Nucleus accumbens (tissue), 56 donors: ENCODE results near the gene LEFTY2.
"Not testable (repeated sequence)": the region's sequence is repeated elsewhere in the genome, so short reads cannot be mapped to it uniquely, and the experiment has no call there.

Source experiments
- DNase-seq, 56 donors: peaks; one replicate each; lab custom pipeline; 2025; lab: John Stamatoyannopoulos, UW

LEFTY2 gene

DNA sequence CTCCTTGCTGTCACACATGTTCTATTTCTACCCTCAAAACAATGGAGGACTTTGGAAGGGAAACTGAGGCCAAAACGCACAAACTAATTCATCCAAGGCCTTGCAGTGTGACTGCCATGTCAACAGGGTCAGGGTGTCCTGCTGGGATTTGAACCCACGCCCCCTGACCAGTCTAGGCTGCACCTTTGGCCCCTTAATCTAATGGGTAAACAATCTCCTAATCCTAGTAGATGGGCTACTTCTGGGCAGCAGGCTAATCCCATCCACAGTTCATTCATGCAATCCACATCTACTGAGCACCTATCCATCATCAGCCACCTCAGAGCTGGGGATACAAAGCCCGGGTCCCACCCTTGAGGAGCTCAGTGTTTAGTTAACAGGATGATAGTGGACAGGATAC lies 17.0 kb upstream of the LEFTY2 start:
- DNase-seq, result no peak

DNA sequence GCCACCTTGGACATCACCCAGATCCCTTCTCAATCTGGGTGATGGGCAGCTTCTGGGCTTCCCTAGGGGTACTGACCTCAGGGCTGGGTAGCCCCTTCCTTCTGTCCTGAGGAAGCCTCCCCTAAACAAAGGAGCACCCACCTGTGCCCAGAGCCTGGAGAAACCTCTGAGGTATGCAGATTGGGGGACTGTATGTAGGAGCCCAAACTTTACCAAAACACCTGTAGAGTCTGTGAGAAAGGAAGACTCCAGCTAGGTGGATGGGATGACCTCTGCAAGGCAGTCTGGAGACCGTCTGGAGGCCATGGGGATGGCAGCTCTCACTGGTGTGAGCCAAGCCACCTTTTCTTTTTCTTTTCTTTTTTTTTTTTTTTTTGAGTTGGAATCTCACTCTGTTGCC lies 13.7 kb upstream of the LEFTY2 start:
- no peak for DNase-seq

DNA sequence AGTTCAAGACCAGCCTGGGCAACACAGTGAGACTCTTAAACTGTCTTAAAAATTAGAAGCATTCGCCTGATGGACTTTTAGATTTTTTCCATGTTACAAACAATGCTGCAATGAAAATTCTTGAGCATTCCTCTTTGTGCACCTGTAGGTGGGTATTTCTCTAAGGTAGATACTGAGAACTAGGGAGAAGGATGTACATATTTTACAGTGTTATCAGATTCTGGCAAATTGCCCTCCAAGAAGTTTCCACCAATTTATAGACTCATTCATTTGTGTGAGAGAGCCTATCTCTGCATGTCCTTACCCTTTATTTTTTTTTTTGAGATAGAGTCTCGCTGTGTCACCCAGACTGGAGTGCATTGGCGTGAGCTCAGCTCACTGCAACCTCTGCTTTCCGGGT lies 12.3 kb upstream of the LEFTY2 start:
- no peak for DNase-seq

DNA sequence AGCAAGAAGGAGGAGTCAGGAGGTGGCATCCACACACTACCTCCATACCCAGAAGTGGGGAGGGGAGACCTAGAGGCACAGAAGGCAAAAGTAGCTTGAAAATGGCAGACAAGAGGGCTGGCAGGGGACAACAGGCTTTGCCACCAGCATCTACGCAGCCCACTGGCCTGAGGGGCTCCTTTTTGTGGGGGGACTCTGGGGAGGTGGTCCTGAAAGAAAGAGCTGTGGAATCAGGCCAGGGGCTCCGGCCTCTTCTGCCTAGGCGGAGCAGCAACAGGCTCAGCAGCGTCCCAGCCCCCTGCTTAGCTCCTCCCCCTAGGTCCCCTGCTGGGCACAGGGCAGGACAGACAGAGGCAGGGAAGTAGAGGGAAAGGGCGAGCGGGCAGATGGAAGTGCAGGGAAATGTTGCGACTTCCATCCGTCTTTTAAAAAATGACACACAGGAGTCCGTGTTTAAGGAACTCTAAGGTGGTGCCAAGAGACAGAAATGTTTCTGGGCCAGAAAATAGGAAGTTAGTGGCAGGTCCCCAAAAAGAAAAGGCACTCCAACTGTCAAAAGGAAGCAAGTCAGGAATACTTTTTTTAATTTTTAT lies 10.0 kb upstream of the LEFTY2 start:
- DNase-seq, result no peak

DNA sequence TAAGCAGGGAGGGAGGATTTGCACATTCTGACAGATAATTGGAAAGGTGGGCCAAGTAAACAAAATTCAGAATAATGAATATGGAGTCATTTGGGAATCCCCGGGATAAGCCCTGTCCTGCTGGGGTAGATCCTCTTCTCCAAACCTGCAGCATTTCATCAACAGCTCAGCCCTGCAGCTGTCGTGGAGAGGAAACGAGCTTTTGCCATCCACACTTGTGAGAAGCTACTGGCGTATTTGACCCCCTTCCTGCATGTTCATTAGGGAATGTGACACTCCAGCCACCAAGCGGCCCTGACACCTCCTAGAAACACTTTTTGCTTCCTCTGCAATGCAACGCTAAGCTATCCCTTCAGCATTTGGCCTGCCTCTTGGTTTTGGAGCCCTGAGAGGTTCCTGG lies 8.0 kb upstream of the LEFTY2 start:
- no peak for DNase-seq

DNA sequence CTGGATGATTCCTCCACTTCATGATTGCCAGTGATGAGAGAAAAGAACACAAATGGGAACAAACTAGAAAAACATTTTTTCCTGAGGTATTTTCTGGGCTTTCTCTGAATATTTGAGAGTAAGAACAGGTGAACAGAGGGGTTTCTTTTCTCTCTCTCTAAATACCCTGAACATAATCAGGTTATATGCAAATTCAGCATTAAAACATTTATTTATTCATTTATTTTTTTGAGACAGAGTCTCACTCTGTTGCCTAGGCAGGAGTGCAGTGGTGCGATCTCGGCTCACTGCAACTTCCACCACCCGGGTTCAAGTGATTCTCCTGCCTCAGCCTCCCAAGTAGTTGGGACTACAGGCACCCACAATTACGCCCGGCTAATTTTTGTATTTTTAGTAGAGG lies 5.8 kb upstream of the LEFTY2 start:
- no peak for DNase-seq

DNA sequence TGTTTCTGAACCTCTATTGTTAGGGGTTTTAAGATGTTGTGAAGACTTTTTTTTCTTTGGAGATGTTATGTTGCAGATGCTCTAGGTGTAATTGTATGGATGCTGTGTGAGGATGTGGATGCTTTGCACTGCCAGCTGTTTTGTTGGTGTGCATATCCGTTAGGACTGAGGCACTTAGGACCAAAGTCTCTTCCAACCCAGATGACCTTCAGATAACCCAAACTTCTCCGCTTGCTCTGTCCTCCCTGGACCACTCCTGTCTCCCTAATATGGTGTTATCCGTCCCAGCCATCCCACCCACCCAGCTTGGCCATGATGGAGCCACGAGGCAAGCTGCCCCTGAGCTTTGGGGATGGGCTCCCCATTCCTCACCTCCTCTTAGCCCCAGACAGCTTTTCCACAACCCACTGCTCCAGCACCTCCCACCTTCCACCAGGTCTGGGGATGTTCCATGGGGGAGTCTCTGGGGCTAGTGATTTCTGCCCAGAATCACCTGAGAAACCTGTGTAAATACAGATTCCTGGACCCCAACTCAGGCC lies 5.1 kb upstream of the LEFTY2 start:
- no peak for DNase-seq

DNA sequence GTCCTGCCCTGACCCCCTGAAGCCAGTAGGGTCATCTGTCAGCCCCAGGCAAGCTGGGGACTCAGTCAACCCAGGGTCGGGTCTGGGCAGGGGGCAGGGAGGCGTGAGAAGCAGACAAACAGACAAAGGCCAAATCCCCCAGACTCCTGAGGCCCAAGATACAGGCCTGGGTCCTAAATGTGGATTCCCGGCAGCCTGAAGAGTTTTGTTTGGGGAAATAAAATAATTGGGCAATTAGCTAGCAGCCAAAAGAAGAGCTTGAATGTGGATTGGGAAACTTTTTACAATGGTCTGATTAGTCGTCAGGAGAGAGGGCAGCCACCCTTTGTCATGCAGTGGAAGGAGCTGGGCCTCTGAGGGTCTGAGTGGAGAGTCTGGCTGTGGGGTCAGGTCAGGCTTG lies 4.5 kb upstream of the LEFTY2 start:
- DNase-seq, result no peak

DNA sequence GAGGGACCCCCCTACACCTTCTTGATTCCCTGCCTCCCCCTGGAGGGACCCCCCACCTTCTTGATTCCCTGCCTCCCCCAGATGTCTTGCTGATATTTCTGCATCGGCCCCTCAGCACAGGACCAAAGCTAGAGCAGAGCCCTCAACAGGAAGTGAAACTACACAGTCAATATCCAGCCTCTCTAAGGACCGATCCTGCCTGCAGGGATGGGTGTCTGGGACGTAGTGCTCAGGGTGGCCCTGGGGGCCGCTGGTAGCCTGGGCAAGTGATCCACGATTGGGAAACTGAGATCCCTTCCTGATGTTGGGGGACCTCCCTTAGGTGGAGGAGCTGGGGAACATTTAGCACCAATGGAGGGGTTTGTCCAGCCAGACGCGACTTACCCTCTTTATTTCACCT lies 3.9 kb upstream of the LEFTY2 start:
- no peak for DNase-seq

DNA sequence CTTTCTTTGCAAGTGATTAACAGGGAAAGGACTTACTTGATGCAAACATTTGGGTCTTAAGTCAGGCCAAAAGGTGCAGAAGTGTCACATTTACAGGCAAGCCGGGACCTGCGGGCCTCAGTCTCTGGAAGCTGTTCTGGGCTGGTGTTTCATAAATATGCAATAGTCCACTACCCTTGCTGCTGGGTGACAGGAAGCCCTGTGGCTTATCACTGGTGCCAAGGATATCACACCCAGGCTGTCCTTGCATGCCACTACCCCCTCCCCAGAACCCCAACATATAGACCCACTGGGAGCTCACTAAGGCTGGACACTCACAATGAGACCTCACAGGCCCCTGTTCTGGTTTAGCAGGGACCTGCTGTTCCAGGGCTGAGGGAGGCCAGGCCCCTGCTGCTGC lies 3.4 kb upstream of the LEFTY2 start:
- DNase-seq, result no peak

DNA sequence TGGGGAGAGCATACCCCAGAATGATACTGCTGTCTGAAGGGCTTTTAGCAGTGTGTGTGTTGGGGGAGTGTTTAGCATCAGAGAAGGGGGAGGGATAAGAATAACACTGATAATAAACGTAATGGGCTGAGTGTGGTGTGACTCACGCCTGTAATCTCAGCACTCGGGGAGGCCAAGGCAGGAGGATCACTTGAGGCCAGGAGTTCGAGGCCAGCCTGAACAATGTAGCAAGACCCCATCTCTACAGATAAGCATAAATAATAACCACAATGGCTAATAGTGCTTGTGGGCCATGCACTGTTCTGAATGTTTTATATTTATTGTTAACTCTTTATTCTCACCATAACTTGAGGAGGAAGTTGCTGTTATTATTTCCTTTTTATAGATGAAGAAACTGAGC lies 2.6 kb upstream of the LEFTY2 start:
- no peak for DNase-seq

DNA sequence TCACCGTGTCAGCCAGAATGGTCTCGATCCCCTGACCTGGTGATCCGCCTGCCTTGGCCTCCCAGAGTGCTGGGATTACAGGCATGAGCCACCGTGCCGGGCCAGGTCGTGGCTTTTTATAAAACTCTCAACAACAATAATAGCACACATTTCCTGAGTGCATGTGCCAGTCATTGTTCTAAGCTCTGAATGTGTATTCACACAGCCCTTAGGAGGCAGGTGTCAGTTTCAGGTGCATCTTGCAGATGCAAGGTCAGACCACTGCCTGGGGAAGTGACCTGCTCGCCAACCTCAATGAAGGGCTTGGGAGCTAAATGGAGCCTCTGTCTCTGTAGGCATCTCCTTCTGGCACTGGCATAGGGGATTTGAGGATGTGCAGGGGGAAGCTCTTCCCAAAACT lies 1.6 kb upstream of the LEFTY2 start:
- no peak for DNase-seq

DNA sequence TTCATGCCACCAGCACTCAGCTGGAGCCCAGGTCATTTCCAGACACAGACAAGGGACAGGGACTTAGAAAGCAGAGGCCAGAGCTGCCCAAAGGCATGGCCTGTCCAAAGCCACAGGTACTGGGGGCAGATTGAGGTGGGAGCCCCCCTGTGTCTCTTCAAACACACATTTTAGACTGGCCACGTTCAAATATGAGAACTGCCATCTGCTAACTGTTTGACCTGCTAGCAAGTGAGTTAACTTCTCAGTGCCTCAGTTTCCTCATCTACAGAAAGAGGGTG lies 862 bp upstream of the LEFTY2 start:
- DNase-seq, result no peak

DNA sequence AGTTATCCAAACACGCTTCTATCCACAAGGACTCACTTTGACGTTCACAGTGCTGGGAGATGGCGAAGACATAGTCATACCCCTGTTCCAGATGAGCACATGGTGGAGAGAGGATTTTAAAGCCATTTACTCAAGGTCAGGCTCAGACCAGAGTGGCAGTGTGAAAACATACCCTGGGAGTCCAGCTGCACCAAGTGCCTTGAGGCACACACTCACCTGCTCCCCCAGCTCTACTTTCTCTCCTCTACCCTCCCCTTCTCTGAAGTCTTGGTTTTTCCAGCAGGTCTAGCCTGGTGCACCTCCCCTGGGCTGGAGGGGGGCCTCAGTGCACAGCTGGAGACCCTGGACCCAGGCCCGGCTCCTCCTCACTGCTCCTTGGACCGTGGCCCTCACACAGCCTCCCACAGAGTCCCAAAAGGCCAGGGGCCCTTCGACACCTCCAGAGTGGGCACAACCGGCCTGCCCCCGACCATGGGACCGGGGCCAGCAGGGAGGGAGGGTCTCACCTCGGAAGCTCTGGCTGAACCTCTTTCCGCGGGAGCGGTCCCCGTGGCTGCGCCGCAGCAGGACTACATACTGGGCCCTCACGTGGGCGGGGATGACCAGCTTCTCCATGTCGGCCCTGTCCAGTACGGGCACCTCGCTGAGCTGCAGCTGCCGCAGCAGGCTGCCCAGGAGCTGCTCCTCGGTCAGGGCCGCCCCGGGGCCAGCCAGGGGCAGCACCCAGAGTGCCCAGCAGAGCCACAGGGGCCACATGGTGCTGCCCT lies 452 bp downstream of the LEFTY2 start:
- DNase-seq, result no peak

DNA sequence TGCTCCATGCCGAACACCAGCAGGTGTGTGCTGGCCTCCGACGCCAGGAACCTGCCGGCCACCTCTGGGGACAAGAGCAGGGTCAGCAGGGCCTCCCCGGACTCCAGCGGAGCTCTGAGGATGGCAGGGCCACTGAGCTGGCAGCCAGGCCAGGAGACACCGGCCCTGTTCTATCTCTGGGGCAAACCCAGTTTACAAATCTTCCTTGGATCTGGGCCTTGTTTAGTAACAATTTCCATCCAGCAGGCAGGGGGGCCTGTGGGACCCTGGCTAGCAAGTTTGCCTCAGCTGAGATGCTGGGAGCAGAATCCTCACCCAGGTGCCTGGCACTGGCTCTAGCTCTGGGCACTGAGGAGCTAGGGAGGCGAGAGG lies 1.1 kb downstream of the LEFTY2 start:
- DNase-seq, result not testable (repeated sequence)

DNA sequence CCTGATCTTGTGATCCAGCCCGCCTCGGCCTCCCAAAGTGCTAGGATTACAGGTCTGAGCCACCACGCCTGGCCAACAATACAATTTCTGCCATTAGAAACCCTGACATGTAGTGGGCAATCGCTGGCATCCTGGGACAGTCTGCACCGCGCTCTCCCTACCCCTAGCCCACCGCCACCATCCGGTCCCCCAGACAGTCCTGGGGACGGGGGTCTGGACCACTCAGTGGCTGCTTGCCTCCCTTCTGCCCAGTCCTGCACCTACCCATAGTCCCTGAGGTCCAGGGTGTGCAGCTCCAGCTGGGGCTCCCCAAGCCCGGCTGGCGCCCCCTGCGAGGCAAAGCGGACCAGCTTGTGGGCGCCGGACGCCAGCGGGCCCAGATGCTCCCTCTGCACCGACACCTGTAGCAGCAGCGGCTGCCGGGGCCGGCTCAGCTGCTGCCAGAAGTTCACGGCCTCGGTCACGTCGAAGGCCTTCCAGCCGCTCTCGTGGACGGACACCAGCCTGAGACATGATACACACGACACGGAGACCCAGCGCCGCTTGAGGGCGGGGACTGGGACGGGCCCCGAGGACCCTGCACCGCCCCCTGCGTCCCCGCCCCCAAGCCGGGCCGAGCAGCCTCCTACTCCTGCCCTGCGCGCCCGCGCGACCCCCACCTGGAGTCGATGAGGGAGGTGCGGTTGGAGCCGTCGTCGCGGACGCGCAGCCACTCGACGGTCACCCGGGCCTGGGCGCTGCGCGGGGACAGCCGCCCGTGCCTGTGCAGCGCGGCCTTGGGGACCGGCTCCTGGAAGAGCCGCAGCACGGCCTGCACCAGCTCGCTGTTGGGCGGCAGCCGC lies 1.7 kb downstream of the LEFTY2 start:
- not testable (repeated sequence) for DNase-seq

DNA sequence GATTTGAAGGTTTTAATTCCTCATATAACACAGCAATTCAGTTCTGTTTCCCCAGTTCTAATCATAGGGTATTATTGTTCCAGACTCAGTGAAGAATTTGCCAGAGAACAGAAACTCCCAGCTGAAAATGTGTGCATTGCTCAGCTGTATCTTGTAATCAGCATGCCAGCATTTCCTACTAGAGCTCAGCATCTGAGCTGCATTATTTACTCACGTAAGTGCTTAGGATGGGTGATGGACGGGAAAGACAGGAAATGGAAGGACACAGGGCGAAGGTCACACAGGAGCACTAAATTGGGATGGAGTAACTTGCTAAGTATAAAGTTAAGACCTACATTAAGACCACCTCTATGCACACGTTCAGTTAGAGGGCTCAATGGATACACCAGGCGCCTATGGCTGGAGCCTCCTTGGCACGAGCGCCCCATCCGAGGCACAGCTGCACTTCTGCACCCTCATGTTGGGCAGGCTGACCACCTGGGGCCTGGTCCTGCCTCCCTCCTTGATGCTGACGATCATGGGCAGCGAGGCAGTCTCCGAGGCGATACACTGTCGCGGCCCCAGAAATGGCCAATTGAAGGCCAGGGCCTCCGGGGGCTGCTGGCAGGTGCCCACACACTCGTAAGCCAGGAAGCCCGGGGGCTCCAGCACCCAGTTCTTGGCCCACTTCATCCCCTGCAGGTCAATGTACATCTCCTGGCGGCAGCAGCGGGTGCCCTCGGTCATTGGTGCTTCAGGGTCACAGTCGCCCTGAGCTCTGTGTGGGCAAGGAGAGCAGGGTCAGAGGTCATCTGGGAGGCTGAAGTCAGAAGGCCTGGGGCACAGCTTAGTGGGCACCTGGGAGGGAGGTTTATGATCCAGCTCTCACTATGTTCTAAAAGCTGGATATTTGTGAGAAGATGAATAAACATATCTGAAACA lies 3.7 kb downstream of the LEFTY2 start:
- DNase-seq, result no peak

DNA sequence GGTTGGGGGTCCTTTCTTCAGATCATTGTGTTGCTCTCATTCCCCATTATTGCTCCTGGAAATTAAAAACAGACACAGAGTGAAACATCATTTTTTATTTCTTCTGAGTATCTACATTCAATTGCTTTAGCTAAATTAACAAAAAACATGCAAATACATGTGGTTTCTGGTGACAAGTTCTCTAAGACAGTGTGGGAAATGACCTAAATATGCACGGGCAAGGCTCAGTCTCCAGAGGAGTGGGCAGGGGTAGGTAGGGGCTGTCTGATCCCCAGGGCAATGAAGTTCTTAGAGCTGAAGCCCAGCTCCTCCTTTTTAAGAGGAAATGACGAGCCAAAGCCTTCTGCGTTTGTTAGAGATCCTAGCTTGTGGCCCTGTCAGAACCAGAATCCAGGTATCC lies 4.5 kb downstream of the LEFTY2 start:
- DNase-seq, result no peak

DNA sequence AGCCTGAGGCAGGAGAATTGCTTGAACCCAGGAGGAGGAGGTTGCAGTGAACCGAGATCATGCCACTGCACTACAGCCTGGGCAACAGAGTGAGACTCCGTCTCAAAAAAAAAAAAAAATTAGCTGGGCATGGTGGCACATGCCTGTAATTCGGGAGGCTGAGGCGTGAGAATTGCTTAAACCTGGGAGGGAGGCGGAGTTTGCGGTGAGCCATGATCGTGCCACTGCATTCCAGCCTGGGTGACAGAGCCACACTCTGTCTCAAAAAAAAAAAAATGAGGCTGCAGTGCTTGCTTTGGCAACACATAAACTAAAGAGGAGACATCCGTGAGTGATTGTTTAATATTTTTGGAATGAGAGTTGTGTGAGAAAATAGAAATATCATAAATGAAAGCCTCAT lies 4.9 kb downstream of the LEFTY2 start:
- not testable (repeated sequence) for DNase-seq

DNA sequence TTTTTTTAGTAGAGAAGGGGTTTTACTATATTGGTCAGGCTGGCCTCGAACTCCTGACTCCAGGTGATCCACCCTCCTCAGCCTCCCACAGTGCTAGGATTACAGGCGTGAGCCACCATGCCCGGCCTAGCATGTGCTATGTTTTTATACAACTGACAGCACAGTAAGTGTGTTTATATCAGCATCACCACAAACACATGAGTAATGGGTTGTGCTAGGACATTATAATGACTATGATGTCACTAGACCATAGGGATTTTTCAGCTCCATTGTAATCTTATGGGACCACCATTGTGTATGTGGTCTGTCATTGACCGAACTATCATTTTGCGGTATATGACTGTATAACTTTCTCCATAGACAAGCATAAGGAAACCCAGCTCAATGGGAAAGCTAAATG lies 6.3 kb downstream of the LEFTY2 start:
- no peak for DNase-seq

DNA sequence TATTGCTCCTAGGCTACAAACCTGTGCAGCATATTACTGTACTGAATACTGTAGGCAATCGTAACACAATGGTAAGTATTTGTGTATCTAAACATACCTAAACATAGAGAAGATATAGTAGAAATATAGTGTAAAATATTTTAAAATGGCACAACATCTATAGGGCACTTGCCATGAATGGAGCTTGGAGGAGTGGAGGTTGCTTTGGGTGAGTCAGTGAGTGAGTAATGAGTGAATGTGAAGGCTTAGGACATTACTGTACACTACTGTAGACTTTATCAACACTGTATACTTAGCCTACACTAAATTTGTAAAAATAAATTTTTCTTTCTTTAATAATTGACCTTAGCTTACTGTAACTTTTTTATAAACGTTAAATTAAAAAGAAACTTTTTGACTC lies 7.9 kb downstream of the LEFTY2 start:
- no peak for DNase-seq
